CD4-positive, alpha-beta T cell (primary cell): ENCODE results near the gene NSUN6. TPM values are rescaled to one million over a fixed set of nuclear protein-coding genes. Genes with fewer than 3 reads are reported as not detected.

Experiments
- ATAC-seq: fragments of 200-7000 bp; cut with Tn5 transposase; one replicate; pipeline ENCODE4 v1.10.0; 2022; ENCODE audit warnings: mild to moderate bottlenecking; ENCODE audit not compliant: poor library complexity
- CTCF ChIA-PET: fragments of 350-600 bp; sonication (Branson Sonifier 250); formaldehyde crosslinking; loops from one replicate; lab custom pipeline; 2021; ENCODE audit warnings: antibody characterized with exemption, inconsistent platforms; lab: Charles Lee
- POLR2A ChIA-PET: fragments of 350-600 bp; sonication (Branson Sonifier 250); formaldehyde crosslinking; loops from one replicate; lab custom pipeline; 2021; ENCODE audit warnings: antibody characterized with exemption, inconsistent platforms; lab: Charles Lee
- DNase-seq, 14 experiments: peaks; one replicate each; pipeline ENCODE4 v3.0.0-alpha.2; 2013 to 2020; ENCODE audit warnings: mixed read lengths in 2 of 14
- H3K27ac ChIP-seq, 2 donors: one replicate each; pipeline versions ENCODE4 v1.5.1 to v1.7.0; 2013; ENCODE audit warnings: low read length in 2 of 2, low read depth in 1 of 2, mild to moderate bottlenecking in 1 of 2
- H3K27me3 ChIP-seq, 2 experiments: 1 replicate in 1 of 2; 2 replicates in 1 of 2; pipeline versions ENCODE4 v1.6.1 to v1.7.0; 2013; ENCODE audit warnings: low read length in 2 of 2, control low read depth in 1 of 2, mild to moderate bottlenecking in 1 of 2, moderate library complexity in 1 of 2; ENCODE audit not compliant: insufficient read depth in 2 of 2, control insufficient read depth in 1 of 2
- H3K36me3 ChIP-seq: one replicate; pipeline ENCODE4 v1.6.1; 2013; ENCODE audit warnings: low read length, control low read depth; ENCODE audit not compliant: insufficient read depth
- H3K4me1 ChIP-seq: one replicate; pipeline ENCODE4 v1.6.1; 2013; ENCODE audit warnings: low read length, control low read depth; ENCODE audit not compliant: insufficient read depth
- H3K4me3 ChIP-seq: one replicate; pipeline ENCODE4 v1.5.1; 2013; ENCODE audit warnings: mild to moderate bottlenecking, low read length, moderate library complexity
- H3K9me3 ChIP-seq, 2 experiments: 1 replicate in 1 of 2; 2 replicates in 1 of 2; pipeline versions ENCODE4 v1.6.1 to v1.7.0; 2013; ENCODE audit warnings: low read length in 2 of 2, mild to moderate bottlenecking in 2 of 2, control low read depth in 1 of 2, moderate library complexity in 1 of 2; ENCODE audit not compliant: control insufficient read depth in 1 of 2, insufficient read depth in 1 of 2
- H3K27ac Mint-ChIP-seq: one replicate; pipeline ENCODE4 v1.8.0; 2020; ENCODE audit warnings: mixed read lengths
- H3K27me3 Mint-ChIP-seq: one replicate; pipeline ENCODE4 v1.8.0; 2021; ENCODE audit warnings: mixed read lengths
- H3K36me3 Mint-ChIP-seq: one replicate; pipeline ENCODE4 v1.8.0; 2021; ENCODE audit warnings: low read depth, mixed read lengths
- H3K4me1 Mint-ChIP-seq: one replicate; pipeline ENCODE4 v1.8.0; 2021; ENCODE audit warnings: low read depth, mixed read lengths
- H3K4me3 Mint-ChIP-seq: one replicate; pipeline ENCODE4 v1.8.0; 2020; ENCODE audit warnings: mild to moderate bottlenecking, mixed read lengths
- H3K9me3 Mint-ChIP-seq: one replicate; pipeline ENCODE4 v1.8.0; 2020; ENCODE audit warnings: mixed read lengths
- intact Hi-C, 2 experiments: fragments of 100-400 bp; cut with DNase I in 1 of 2; cut with micrococcal nuclease in 1 of 2; formaldehyde crosslinking; loops; one replicate each; pipeline versions ENCODE4 v1.15.1 to v1.9.0; 2023 to 2025; cut with DNase I, micrococcal nuclease
- total RNA-seq, 174 experiments: library from RNA in 2 of 174; stranded (reverse) in 2 of 174; gene quantifications; one replicate each; pipeline ENCODE4 v1.2.3 and lab custom pipeline; 2021 to 2026
- TF ChIP-seq, protein P1 (sequence below): fragments of 200-600 bp; IDR thresholded peaks from one replicate; pipeline ENCODE4 v1.8.0; 2022; ENCODE audit warnings: antibody characterized with exemption, mild to moderate bottlenecking

Gene NSUN6
- total RNA-seq, 2 experiments from 2014 or later = 22.9 to 27.2 TPM

DNA sequence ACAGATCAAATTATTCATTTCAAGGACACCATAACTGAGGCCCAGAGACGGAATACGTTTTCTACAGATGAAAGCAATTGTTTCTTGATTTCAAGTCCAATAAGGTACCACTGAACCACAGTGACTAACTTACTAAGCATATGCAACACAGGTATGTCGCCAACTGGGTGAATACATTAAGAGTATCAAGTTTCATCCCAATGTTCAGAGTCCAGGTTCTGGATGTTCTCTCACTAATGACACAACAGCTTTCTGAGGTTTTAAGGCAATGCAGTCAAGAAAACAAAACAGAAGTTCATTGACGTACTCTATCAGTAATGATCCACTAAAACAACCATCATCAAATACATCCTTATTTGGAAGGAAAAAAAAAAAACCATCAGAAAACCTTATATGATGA is 35.8 kb downstream of the NSUN6 start:
- TF ChIP-seq, protein P1, sequence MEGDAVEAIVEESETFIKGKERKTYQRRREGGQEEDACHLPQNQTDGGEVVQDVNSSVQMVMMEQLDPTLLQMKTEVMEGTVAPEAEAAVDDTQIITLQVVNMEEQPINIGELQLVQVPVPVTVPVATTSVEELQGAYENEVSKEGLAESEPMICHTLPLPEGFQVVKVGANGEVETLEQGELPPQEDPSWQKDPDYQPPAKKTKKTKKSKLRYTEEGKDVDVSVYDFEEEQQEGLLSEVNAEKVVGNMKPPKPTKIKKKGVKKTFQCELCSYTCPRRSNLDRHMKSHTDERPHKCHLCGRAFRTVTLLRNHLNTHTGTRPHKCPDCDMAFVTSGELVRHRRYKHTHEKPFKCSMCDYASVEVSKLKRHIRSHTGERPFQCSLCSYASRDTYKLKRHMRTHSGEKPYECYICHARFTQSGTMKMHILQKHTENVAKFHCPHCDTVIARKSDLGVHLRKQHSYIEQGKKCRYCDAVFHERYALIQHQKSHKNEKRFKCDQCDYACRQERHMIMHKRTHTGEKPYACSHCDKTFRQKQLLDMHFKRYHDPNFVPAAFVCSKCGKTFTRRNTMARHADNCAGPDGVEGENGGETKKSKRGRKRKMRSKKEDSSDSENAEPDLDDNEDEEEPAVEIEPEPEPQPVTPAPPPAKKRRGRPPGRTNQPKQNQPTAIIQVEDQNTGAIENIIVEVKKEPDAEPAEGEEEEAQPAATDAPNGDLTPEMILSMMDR = no peak
- Histone ChIP-seq H3K36me3 (peaks cover 16% of the 10 kb centered on the region), H3K27me3 (no peaks in the 10 kb centered on the region), H3K4me3 (no peak overlapping the region), H3K9me3 (no peaks in the 10 kb centered on the region), H3K4me1 (no peaks in the 10 kb centered on the region), H3K27ac (no peak overlapping the region)
- no peak for ATAC-seq
- POLR2A ChIA-PET = no interaction called here
- intact Hi-C loops = no loop called here
- Mint-ChIP-seq H3K27ac (no peak overlapping the region), H3K4me1 (no peaks in the 10 kb centered on the region), H3K36me3 (peaks cover 70% of the 10 kb centered on the region), H3K4me3 (no peak overlapping the region), H3K27me3 (no peaks in the 10 kb centered on the region), H3K9me3 (no peaks in the 10 kb centered on the region)
- CTCF ChIA-PET = interaction anchor here (1.1 kb wide), 1 partner anchor 50 kb away, joined by 3 read pairs; no protein-coding TSS in a partner anchor
- no peak for DNase-seq

DNA sequence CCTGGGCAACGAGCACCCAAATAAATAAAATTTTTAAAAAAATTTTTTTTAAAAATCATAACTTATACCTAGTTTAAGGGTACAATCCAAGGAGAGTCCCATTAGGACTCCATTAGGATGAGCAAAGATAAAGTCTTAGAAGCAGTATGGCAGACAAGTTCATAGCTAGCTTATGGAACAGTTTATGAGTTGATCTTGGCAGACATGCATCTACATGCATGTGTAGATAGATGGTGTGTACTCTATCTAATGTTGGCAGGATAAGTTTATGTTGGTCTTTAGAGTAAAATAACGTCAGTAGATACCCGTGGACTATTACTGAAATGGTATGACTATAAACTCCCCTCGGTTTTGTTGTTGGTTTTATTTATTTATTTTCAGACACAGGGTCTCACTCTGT is 40.2 kb downstream of the NSUN6 start:
- intact Hi-C loops = no loop called here
- DNase-seq = no peak

DNA sequence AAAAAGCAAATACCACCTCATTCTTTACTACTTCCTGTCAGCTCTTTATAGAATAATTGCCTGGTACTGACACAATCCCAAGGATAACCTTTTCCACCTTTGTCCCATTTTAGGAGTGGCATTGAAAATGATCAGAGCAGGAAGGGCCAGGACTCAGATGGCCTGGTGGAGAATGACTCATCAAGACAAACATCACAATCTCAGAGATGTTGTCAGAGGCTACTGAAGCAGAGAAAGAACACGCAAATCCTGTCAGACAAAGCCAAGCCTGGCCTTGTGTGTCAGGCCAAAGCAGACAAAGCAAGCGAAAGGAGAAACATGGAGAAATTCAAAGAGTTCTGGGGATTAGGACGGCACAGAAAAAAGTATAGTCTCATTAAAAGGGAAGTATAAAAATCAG is 40.9 kb downstream of the NSUN6 start:
- Histone ChIP-seq H3K4me1 (no peaks in the 10 kb centered on the region), H3K4me3 (no peak overlapping the region), H3K27me3 (no peaks in the 10 kb centered on the region), H3K36me3 (peaks cover 14% of the 10 kb centered on the region), H3K27ac (no peak overlapping the region), H3K9me3 (no peaks in the 10 kb centered on the region)
- ChIA-PET CTCF (no interaction called here), POLR2A (no interaction called here)
- no peaks in the 10 kb centered on the region for H3K27me3 Mint-ChIP-seq
- no peaks in the 10 kb centered on the region for H3K9me3 Mint-ChIP-seq
- peaks cover 77% of the 10 kb centered on the region for H3K36me3 Mint-ChIP-seq
- intact Hi-C loops = no loop called here
- TF ChIP-seq, protein P1 = no peak
- H3K27ac Mint-ChIP-seq = no peak overlapping the region
- DNase-seq (no peak), ATAC-seq (no peak)
- H3K4me1 Mint-ChIP-seq = no peaks in the 10 kb centered on the region
- no peak overlapping the region for H3K4me3 Mint-ChIP-seq

More for the DNA sequence above, 40.2 kb downstream of the NSUN6 start:
- Mint-ChIP-seq H3K4me1 (no peaks in the 10 kb centered on the region), H3K36me3 (peaks cover 79% of the 10 kb centered on the region), H3K4me3 (no peak overlapping the region), H3K9me3 (no peaks in the 10 kb centered on the region), H3K27me3 (no peaks in the 10 kb centered on the region), H3K27ac (no peak overlapping the region)
- Histone ChIP-seq H3K4me1 (no peaks in the 10 kb centered on the region), H3K27ac (no peak overlapping the region), H3K27me3 (no peaks in the 10 kb centered on the region), H3K36me3 (peaks cover 15% of the 10 kb centered on the region), H3K4me3 (no peak overlapping the region), H3K9me3 (no peaks in the 10 kb centered on the region)
- POLR2A ChIA-PET = no interaction called here
- CTCF ChIA-PET = no interaction called here
- TF ChIP-seq, protein P1 = no peak
- ATAC-seq = no peak
